Measurements from ENCODE around the gene PDSS2.

PDSS2 gene

GRCh38 chr6:107421696-107422256 is 37.6 kb downstream of the PDSS2 start:
- no peak for FAIRE-seq
- DNase-seq (ENCODE audit: insufficient read length, low spot score) = no peak

GRCh38 chr6:107419733-107420132 is 39.6 kb downstream of the PDSS2 start:
- FAIRE-seq = no peak
- DNase-seq (ENCODE audit: insufficient read length, low spot score) = no peak

GRCh38 chr6:107418118-107418517 is 41.2 kb downstream of the PDSS2 start:
- FAIRE-seq = no peak
- DNase-seq (ENCODE audit: insufficient read length, low spot score) = no peak

DNA sequence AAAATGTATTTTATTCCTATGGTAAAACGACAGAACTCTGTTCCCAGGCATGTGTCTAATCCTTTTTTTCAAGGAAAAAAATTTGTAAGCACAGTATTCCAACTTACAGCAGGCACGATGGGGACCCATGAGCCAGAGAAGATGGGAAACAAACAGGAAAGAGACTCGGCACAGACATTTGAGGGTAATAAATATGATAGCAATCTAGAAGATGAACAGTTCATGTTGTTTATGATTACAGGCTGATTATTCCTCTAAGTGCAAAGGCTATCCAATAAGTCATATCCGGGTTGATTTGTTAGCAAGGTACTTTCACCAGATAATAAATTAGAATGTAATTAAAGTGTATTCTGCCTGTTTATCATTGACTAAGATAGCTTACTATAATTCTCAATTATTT is 43.2 kb downstream of the PDSS2 start:
- FAIRE-seq (no peak), DNase-seq (ENCODE audit: insufficient read length, low spot score) (no peak)

DNA sequence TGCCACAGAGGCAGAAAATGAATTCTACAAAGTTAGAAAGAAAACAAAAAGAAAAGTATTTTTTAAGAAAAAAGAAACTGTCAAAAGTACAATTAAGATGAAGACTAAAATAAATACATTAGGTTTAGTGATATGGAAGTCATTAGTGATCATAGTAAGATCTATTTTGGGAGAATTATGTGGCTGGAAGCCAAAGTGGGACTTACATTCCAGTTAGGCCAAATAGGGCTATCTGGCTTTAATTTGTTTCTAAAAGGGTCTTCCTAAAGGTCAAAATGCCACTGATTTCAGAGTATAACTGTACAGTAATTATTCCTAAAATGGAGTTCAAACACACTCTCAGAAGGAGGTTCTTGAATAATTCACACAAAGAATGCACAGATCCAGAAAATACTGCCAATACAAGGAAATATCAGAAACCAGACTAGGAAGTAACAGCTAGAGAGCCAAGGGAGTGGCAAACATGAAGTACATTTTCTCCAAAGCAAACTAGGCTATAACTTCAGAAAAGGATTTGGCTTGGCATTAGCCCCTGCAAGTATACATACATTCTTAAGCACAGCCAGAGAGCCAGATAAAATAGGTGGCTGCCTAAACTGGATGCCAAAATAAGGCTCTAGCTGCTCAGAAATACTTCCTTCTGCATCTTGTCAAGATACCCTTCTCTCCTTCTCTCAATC is 45.3 kb downstream of the PDSS2 start:
- no peak for FAIRE-seq
- no peak for DNase-seq (ENCODE audit: insufficient read length, low spot score)

GRCh38 chr6:107411161-107411560 is 48.2 kb downstream of the PDSS2 start:
- FAIRE-seq = no peak

DNA sequence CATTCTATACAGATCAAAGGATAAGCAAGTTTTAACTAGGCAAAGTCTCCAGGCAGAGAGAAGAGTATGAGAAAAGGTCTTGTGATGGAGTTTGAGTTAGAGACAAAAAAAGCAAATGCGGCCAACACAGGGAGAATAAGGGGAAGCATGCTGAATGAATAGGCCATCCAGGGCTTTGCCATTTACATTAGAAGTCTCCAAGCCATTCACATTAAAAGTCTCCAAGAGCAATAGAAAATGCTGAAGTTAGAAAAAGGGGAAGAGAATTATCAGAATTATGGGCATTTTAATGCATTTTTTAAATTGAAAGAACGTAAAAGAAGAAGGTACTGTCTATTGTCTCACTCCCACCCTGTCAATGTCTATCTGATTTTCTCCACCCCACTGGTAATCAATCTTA is 49.4 kb downstream of the PDSS2 start:
- DNase-seq (ENCODE audit: insufficient read length, low spot score) = no peak
- no peak for FAIRE-seq

More at GRCh38 chr6:107411161-107411560, 48.2 kb downstream of the PDSS2 start:
- DNase-seq (ENCODE audit: insufficient read length, low spot score) = no peak

DNA sequence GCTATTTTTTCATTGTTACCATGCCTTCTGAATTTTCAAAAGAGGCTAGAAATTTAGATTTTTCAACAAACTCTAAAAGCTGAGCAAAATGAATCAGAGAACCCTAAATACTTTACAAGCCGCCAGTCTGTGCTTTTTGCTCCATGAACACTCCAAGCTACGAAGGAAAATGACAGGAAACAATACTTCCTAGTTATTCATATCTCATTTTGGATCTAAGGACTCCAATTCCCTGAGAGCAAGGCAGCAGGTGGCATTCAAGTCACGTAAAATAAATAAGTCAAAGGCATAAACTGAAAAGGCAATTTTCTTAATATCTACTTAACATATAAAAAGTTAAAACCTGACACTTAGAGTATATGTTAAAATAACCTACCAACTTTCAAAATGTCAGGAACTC is 50.6 kb downstream of the PDSS2 start:
- FAIRE-seq = no peak

GRCh38 chr6:107405002-107405401 is 54.4 kb downstream of the PDSS2 start:
- FAIRE-seq = no peak
- no peak for DNase-seq (ENCODE audit: insufficient read length, low spot score)

More for the DNA sequence above, 50.6 kb downstream of the PDSS2 start:
- no peak for DNase-seq (ENCODE audit: insufficient read length, low spot score)

- FAIRE-seq = no peak
- no peak for DNase-seq (ENCODE audit: insufficient read length, low spot score)
Measured at GRCh38 chr6:107402533-107402932, 56.8 kb downstream of the PDSS2 start.

GRCh38 chr6:107401573-107401972 is 57.8 kb downstream of the PDSS2 start:
- no peak for FAIRE-seq

GRCh38 chr6:107400616-107401147 is 58.7 kb downstream of the PDSS2 start:
- DNase-seq (ENCODE audit: insufficient read length, low spot score) = no peak
- FAIRE-seq = no peak

More at GRCh38 chr6:107401573-107401972, 57.8 kb downstream of the PDSS2 start:
- DNase-seq (ENCODE audit: insufficient read length, low spot score) = no peak

DNA sequence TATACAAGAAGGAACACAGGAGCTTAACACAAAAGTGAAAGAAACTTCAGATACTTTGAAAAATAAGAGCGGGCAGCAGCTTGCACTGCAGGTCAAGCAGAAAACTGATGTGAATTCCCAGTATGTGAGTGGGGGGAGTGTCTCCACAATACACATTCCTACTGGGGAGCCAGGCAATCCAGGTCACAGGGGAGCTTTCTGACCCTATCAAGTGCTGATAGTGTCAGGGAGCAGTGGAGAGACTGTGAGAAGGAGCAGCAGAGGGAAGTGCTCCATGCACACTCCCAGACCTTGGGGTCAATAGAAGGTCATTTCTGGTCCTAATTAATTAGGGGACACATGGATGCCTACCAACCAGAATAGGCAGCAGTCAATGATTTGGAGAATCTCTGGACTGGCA is 59.4 kb downstream of the PDSS2 start:
- FAIRE-seq (no peak), DNase-seq (ENCODE audit: insufficient read length, low spot score) (no peak)

DNA sequence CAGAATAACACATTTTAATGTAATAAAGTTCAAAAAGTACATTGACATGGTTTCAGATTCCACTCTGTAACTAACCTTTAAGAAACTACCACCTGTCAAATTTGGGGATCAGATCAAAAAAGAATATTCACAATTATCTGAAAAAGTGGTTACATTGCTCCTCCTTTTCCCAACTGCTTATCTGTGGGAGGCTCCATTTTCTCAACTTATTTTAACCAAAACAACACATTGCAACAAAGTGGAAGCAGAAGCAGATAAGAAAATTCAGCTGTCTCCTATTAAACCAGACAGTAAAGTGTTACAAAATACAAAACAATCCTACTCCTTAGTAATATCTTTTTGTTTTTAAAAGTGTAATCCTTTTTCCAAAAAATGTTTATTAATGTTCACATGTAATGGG is 61.4 kb downstream of the PDSS2 start:
- no peak for FAIRE-seq

DNA sequence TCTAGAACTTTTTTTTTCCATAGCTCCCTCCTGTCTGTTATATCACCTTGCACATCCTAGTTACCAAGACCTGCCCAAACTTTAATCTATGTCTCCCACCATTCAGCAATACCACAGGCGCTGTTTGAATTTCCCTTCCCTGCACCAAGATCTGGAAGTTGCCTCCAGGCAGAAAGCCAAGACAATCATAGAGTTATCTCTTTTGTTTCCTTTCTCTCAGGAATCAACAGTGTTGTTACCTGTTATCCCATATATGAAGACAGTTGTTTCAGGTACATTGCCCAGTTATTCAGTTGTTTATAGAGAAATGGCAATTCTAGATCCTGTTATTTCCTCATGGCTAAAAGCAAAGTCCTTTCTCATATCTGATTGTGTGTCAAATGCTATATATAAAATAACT is 63.2 kb downstream of the PDSS2 start:
- DNase-seq (ENCODE audit: insufficient read length, low spot score) = no peak
- no peak for FAIRE-seq

More for the DNA sequence above, 61.4 kb downstream of the PDSS2 start:
- DNase-seq (ENCODE audit: insufficient read length, low spot score) = no peak

DNA sequence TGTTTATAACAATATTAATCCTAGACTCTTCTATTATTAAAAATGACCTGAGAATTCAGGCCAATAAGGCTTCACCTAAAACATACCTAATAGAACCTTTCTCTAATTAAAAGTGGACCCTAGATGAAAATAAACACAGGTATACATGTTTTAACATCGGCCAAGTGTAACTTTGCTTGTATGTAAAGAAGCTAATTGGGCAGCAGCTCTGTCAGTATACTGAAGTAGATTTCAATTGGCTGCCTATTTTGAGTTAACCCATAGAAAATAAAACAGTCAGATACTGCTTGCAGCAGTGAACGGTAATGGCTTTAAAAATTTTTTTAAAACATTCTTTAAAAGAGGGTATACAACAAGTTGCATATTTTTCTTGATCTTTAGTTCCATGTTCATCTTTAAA is 67.3 kb downstream of the PDSS2 start:
- DNase-seq (ENCODE audit: insufficient read length, low spot score) (no peak), FAIRE-seq (no peak)

GRCh38 chr6:107390685-107391435 is 68.5 kb downstream of the PDSS2 start:
- DNase-seq (ENCODE audit: insufficient read length, low spot score) (no peak), FAIRE-seq (no peak)

- DNase-seq (ENCODE audit: insufficient read length, low spot score) = no peak
- no peak for FAIRE-seq
Measured at GRCh38 chr6:107390056-107390455, 69.3 kb downstream of the PDSS2 start.

DNA sequence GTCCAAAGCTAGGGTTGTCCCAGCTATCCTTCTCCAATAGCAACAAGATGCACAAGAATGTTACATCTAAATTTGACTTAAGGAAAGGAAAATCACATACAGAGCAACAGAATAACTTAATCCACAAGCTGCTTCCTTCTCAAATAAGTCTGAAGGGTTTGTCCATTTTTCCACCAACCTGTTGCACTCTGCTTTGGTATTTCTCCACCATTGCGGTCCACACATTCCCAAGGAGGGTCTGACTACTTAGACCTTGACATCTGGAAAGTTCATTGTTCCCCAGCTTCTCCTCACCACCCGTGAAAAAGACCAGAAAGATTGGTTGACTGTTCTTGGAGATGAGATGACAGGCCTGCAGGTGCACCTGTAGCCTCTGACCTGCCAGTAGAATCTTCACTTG is 72.5 kb downstream of the PDSS2 start:
- FAIRE-seq (no peak), DNase-seq (ENCODE audit: insufficient read length, low spot score) (no peak)

DNA sequence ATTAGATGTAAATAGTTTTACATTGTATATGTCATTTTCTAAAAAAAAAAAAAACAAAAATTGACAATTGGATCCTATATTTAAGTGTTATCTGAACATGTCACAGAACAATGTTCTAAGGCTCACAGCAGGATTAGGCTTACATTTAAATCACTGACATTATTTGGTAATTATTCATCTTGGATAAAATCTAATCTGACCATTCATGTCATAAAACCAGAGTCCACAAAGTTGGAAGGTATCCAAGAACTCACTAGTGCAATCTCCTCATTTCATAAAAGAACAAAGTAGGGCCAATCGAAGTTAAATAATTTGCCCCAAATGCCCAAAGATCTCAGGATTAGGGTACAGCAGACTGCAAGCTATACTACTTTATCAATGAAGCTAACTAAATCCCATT is 73.0 kb downstream of the PDSS2 start:
- DNase-seq (ENCODE audit: insufficient read length, low spot score) (no peak), FAIRE-seq (no peak)

- no peak for DNase-seq (ENCODE audit: insufficient read length, low spot score)
- FAIRE-seq = no peak
Measured at GRCh38 chr6:107383705-107384104, 75.7 kb downstream of the PDSS2 start.

- no peak for DNase-seq (ENCODE audit: insufficient read length, low spot score)
- no peak for FAIRE-seq
Measured at GRCh38 chr6:107374264-107374663, 85.1 kb downstream of the PDSS2 start.
